GM21529 (cell line): ENCODE measurements around the gene EBI3.
"Not testable (repeated sequence)": the region's sequence is repeated elsewhere in the genome, so short reads cannot be mapped to it uniquely, and the experiment has no call there.

Source experiments
- ATAC-seq: cut with Tn5 transposase; IDR thresholded peaks from one replicate; pipeline ENCODE4 v1.9.1; 2021; ENCODE audit not compliant: unreplicated experiment

The EBI3 gene

DNA sequence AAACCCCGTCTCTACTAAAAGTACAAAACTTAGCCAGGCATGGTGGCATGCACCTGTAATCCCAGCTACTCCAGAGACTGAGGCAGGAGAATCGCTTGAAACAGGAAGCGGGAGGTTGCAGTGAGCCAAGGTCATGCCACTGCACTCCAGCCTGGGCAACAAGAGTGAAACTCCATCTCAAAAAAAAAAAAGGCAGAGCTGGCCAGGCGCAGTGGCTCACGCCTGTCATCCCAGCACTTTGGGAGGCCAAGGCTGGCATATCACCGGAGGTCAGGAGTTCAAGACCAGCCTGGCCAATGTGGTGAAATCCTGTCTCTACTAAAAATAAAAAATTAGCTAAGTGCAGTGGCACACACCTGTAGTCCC, 45.0 kb downstream of the EBI3 start:
- not testable (repeated sequence) for ATAC-seq

DNA sequence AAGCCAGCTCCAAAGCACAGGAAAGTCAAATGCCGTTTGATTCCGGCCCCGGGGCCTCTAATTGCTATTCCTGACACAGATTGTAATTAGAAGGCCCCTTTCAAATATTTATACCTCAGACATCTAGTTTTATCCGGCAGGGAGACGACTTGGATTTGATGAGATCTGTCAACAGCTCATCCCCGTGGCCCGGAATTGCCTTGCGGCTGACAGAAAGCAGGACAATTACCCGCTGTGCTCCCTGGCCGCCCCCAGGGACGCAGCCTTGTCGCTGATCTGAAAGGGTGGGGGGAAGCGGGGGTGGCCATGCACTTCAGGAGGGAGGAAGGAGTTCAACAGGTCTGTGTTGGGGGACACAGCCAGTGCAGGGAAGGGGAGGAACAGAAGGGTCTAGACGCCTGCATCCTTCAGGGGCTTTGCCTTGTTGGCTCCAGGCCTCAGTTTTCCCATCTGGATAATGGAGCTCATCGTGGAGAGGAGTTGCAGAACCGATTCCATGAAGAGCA, 47.9 kb downstream of the EBI3 start:
- no peak for ATAC-seq

DNA sequence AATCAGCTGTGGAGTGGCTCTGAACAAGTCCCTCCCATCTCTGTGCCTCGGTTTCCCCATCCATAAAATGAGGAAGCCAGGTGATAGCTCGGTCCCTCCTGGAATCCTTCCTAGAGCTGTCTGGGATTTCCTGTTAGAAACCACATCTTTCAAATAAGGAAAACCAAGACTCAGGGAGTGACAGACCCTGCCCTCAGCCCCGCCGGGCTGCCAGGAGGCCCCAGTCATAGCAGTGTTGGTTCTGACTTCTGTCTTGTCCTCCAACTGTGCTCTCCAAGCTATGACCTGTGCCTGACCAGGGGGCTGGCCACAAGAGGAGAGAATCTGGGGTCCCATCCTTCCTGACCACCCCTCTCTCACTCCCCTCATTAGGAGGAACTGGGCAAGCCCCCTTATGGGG, 48.7 kb downstream of the EBI3 start:
- no peak for ATAC-seq

DNA sequence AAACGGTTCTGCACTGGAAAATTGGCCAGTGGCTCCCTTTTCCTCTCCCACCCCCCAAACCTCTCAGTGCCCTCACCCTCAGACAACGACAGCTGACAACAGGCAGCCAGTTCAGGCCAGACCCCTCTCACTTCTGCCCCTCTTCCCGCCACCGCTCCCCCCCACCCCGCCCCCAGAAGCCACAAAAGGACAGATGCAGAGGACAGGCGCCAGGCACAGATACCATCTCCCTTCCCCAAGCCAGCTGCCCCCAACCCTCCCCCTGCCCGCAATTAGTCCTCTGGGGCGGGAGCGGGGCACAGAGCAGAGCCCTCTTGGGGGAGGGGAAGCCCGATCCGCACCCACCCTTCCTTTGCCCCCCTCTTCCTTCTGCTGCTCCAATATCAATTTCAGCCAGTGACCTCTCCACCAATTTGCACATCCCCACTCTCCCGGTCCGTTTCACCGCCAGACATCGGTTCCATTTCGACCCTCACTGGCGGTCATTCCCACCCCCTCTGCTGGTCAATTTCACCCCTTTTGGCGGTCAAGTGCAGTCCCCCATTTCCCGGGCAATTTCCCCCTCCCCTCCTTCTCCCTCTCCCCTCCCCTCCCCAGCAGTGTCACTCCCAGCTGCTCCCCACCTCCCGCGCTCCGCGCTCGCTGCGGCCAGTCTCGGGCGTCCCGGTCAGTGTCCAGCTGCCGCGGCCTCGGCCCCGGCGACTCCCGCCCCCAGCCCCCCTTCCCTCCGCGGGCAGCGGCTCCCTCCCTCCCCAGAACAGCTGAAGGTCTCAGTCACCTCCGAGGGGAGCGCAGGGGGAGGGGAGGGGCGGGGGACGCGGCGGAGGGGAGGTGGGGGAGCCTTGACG, 49.3 kb downstream of the EBI3 start, which contains the start of gene SHD:
SHD (plus strand) TSS at position 848 of the 848 bp plus-strand sequence. CDS start 798 bp downstream, outside the sequence.
- no peak for ATAC-seq

DNA sequence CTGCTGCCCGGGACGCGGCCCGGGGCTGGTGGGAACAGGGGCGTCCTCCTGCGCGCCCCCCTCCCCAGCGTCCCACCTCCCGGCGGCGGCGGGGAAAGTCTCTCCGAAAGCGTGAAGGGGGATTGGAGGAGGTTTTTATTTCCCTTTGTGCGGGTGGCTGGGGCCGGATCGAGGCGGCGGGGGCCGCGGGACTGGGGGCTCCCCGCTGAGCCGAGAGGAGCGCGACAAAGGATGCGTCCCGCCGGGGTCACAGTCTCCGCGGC, 49.9 kb downstream of the EBI3 start:
- no peak for ATAC-seq

DNA sequence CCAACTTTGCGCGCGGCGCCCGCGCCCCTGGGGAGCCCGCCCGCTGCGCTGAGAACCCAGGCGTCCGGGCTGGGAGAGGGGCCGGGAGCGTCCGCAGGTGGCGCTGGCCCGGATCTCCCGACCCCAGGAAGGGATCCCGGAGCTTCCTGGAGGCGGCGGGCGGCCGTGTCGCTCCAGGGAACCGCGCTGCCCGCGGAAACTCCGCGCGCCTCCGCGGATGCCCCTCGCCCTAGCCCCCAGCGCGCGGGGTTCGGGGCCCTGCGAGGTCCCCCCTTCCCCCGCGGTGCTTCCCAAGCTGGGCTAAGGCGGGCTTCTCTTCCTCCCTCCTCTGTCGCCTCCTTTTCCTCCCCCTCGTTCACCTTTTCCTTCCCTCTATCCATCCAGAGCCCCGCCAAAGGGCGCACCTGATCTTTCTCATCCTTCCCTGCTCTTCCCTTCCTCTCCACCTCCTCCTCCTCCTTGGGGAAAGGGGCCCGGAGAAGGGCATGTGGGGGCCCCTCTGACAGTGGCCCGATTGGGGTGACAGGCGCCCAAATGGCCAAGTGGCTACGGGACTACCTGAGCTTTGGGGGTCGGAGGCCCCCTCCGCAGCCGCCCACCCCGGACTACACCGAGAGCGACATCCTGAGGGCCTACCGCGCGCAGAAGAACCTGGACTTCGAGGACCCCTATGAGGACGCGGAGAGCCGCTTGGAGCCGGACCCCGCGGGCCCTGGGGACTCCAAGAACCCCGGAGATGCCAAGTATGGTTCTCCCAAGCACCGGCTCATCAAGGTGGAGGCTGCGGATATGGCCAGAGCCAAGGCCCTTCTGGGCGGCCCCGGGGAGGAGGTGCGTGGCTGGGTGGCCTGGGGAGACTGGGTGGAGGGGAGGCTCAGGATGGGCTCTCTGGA, 50.5 kb downstream of the EBI3 start:
- no peak for ATAC-seq

DNA sequence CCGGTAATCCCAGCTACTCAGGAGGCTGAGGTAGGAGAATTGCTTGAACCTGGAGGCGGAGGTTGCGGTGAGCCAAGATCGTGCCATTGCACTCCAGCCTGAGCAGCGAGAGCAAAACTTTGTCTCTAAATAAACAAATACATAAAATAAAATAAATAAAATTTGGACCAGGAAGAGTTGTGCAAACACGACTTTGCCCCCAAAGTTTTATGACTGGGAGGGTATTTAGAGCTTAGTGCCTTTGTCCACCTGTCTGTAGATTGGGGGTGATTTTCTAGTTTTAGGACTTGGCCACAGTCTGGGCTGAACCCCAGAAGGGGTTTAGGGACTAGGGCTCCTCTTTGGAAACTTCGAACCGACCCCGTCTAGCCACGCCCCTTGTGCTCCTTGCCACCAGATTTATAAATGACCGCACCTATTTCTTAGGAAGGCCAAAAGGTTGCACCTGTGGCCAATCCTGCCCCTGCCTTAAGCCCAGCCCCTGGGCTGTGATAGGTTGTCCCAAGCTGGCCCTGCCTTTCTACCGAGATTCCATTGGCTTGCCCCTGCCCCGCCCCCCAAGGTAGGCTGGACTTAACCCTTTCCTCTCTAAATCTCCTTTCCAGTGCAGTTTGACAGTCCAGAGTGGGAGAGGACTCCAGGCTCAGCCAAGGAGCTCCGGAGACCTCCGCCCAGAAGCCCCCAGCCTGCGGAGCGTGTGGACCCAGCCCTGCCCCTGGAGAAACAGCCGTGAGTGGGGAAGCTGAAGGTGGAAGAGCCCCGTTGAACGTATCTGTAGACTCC, 55.0 kb downstream of the EBI3 start:
- ATAC-seq, result no peak

DNA sequence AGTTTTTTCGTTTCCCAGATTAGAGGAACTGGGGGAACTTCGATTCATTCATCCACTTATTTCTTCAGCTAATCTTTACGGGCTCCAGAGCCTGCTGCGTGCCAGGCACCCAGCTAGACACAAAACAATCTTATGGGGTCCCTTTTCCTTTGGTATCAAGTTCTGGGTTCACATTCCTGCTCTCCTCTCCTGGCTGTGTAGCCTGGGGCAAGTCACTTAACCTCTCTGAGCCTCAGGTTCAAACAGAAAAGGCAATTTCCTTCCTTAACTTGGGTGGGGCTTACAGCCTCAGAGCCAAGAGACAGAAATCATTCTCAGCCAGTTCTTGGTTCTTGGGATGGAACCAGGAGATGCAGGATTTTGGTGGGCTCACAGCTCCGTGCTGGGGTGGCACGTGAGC, 55.7 kb downstream of the EBI3 start:
- no peak for ATAC-seq

DNA sequence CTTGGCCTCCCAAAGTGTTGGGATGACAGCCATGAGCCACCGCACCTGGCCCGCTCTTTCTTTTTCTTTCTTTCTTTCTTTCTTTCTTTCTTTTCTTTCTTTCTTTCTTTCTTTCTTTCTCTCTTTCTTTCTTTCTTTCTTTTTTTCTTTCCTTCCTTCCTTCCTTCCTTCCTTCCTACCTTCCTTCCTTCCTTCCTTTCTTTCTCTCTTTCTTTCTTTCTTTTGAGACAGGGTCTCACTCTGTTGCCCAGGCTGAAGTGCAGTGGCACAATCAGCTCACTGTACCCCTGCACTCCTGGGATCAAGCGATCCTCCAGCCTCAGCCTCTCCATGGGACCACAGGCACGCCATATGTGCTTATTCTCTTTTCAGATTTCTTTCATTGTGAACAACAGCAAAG, 56.8 kb downstream of the EBI3 start:
- not testable (repeated sequence) for ATAC-seq
